Nephron progenitor cell (in vitro differentiated cells): ENCODE results near the gene UBE3D.
A peak's percentile ranks its signal among the peaks of the same experiment; 100 is the strongest.
"Not testable (repeated sequence)": the region's sequence is repeated elsewhere in the genome, so short reads cannot be mapped to it uniquely, and the experiment has no call there.

Experiments used
- DNase-seq: peaks from one replicate; pipeline ENCODE4 v3.0.0; 2021
- H3K27ac Mint-ChIP-seq: 2 replicates; pipeline ENCODE4 v1.8.0; 2021; ENCODE audit warnings: mild to moderate bottlenecking, moderate library complexity, mixed read lengths
- H3K27me3 Mint-ChIP-seq: 2 replicates; pipeline ENCODE4 v1.8.0; 2021; ENCODE audit warnings: mild to moderate bottlenecking, low read depth, mixed read lengths; ENCODE audit not compliant: poor library complexity
- H3K36me3 Mint-ChIP-seq: 2 replicates; pipeline ENCODE4 v1.8.0; 2021; ENCODE audit warnings: low read depth, mixed read lengths
- H3K4me1 Mint-ChIP-seq: 2 replicates; pipeline ENCODE4 v1.8.0; 2021; ENCODE audit warnings: mixed read lengths
- H3K4me3 Mint-ChIP-seq: 2 replicates; pipeline ENCODE4 v1.8.0; 2021; ENCODE audit warnings: mild to moderate bottlenecking, moderate library complexity, mixed read lengths
- H3K9me3 Mint-ChIP-seq: 2 replicates; pipeline ENCODE4 v1.8.0; 2021; ENCODE audit warnings: mild to moderate bottlenecking, moderate library complexity, mixed read lengths
- CTCF ChIP-seq: fragments of 200-600 bp; sonication (generic); IDR thresholded peaks from 2 replicates; pipeline ENCODE4 v1.5.0; 2021; ENCODE audit warnings: antibody characterized with exemption

UBE3D gene

GRCh38 chr6:82893889-82894652 is 171.6 kb downstream of the UBE3D start:
- no peak for TF ChIP-seq CTCF
- no peak for DNase-seq
- H3K27me3 Mint-ChIP-seq = no peaks in the 10 kb centered on the region
- H3K4me1 Mint-ChIP-seq = peaks cover 5% of the 10 kb centered on the region
- peaks cover 5% of the 10 kb centered on the region for H3K9me3 Mint-ChIP-seq
- no peak overlapping the region for H3K27ac Mint-ChIP-seq
- no peak overlapping the region for H3K4me3 Mint-ChIP-seq
- peaks cover 54% of the 10 kb centered on the region for H3K36me3 Mint-ChIP-seq

GRCh38 chr6:82891503-82891902 is 174.1 kb downstream of the UBE3D start:
- DNase-seq, H3K27me3 Mint-ChIP-seq, H3K4me3 Mint-ChIP-seq, H3K4me1 Mint-ChIP-seq, H3K27ac Mint-ChIP-seq, H3K9me3 Mint-ChIP-seq: not testable (repeated sequence)
- peaks cover 44% of the 10 kb centered on the region for H3K36me3 Mint-ChIP-seq

DNA sequence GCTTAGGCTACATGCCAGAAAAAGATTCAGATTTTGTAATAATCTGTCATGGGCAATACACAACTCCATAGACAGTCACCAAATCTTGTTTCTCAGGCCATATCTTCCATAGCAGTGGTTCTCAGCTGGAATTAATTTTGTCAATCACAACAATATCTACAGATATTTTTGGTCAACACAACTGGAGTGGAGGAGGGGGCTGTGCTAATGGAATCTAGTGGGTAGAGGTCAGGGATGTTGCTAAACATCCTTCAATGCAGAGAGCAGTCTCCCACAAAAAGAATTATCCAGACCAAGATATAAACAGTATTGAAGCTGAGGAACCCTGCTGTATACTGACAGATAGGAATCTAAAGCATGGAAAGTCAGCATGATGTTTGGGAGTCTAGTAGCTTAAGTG is 174.6 kb downstream of the UBE3D start:
- DNase-seq = no peak
- no peaks in the 10 kb centered on the region for H3K9me3 Mint-ChIP-seq
- no peak for TF ChIP-seq CTCF
- H3K36me3 Mint-ChIP-seq = peaks cover 40% of the 10 kb centered on the region
- no peak overlapping the region for H3K4me3 Mint-ChIP-seq
- no peak overlapping the region for H3K27ac Mint-ChIP-seq
- peaks cover 5% of the 10 kb centered on the region for H3K4me1 Mint-ChIP-seq
- H3K27me3 Mint-ChIP-seq = no peaks in the 10 kb centered on the region

DNA sequence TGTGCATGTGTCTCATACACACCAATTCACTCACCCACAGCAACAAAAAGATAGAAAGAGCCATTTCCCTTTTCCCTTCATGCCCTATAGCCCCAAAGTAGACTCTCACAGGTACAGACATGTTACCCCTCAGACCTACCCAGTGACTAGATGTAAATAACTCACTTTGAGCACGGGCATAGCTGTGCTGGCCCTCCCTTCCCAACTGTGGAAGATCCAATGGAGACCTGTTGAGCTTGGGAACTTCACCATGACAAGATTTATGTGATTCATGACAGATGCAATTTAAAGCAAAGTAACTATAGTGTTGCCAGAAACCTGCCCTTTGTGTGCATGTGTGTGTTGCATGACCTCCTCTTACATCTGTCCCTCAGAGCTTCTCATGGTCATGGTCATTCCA is 175.4 kb downstream of the UBE3D start:
- TF ChIP-seq CTCF = no peak
- H3K9me3 Mint-ChIP-seq = no peaks in the 10 kb centered on the region
- H3K27me3 Mint-ChIP-seq = no peaks in the 10 kb centered on the region
- H3K4me3 Mint-ChIP-seq = no peak overlapping the region
- peaks cover 5% of the 10 kb centered on the region for H3K4me1 Mint-ChIP-seq
- peaks cover 40% of the 10 kb centered on the region for H3K36me3 Mint-ChIP-seq
- DNase-seq = no peak
- no peak overlapping the region for H3K27ac Mint-ChIP-seq

DNA sequence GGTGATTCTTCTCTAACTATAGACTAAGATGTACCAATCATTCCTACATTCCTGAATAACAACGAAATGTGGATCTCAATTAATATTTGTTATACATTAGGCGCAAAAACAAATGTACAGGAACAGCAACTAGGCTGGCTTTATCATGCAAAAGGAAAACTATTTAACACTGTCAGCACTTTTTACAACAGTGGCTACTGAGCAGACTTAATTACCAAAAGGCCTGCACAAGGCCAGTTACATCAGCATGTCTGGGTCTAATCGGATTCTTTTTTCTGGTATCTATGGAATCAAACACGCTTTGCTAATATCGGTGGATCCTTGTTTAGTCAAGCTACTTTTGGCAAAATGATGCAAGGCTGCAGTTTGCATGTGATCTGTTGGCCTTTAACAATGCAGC is 176.5 kb downstream of the UBE3D start:
- Mint-ChIP-seq H3K4me1 (peaks cover 5% of the 10 kb centered on the region), H3K27ac (no peak overlapping the region), H3K36me3 (peaks cover 33% of the 10 kb centered on the region), H3K27me3 (no peaks in the 10 kb centered on the region), H3K9me3 (no peaks in the 10 kb centered on the region), H3K4me3 (no peak overlapping the region)
- DNase-seq = no peak
- no peak for TF ChIP-seq CTCF

GRCh38 chr6:82882363-82883023 is 183.1 kb downstream of the UBE3D start:
- H3K36me3 Mint-ChIP-seq = no peaks in the 10 kb centered on the region
- DNase-seq = no peak
- no peaks in the 10 kb centered on the region for H3K9me3 Mint-ChIP-seq
- peaks cover 14% of the 10 kb centered on the region for H3K4me1 Mint-ChIP-seq
- H3K27ac Mint-ChIP-seq = peak overlapping the region; percentile 77
- no peak for TF ChIP-seq CTCF
- H3K4me3 Mint-ChIP-seq = no peak overlapping the region
- H3K27me3 Mint-ChIP-seq = peaks cover 4% of the 10 kb centered on the region
